Adrenal gland (tissue), 12 donors: Measurements from ENCODE around the gene TMEM79. TPM values are rescaled to one million over a fixed set of nuclear protein-coding genes. Genes with fewer than 3 reads are reported as not detected.

Experiments used
- DNase-seq, 7 donors: peaks; one replicate each; pipeline ENCODE4 v3.0.0-alpha.2; 2019 to 2020
- H3K27ac ChIP-seq, 5 donors: fragments of 200-600 bp; sonication (generic) in 4 of 5; 1 replicate in 3 of 5; 2 replicates in 2 of 5; pipeline versions ENCODE4 v1.5.1 to v1.8.0; 2016 to 2020; ENCODE audit warnings: mild to moderate bottlenecking in 1 of 5
- H3K27me3 ChIP-seq: fragments of 200-600 bp; 2 replicates; pipeline ENCODE4 v1.8.0; 2021
- H3K36me3 ChIP-seq, 2 donors: fragments of 200-600 bp; replicated peaks in 1 of 2; 1 replicate in 1 of 2; 2 replicates in 1 of 2; pipeline versions ENCODE4 v1.5.1 to v1.8.0; 2018 to 2022
- H3K4me1 ChIP-seq, 2 donors: fragments of 200-600 bp; replicated peaks in 1 of 2; 1 replicate in 1 of 2; 2 replicates in 1 of 2; pipeline versions ENCODE4 v1.5.1 to v1.8.0; 2018 to 2021
- H3K4me3 ChIP-seq, 4 donors: fragments of 200-600 bp; sonication (generic) in 3 of 4; one replicate each; pipeline ENCODE4 v1.5.1; 2016 to 2018
- H3K9me3 ChIP-seq, 3 donors: fragments of 200-600 bp; sonication (generic) in 1 of 3; replicated peaks in 1 of 3; 1 replicate in 2 of 3; 2 replicates in 1 of 3; pipeline versions ENCODE4 v1.5.1 to v1.8.0; 2016 to 2021
- CTCF ChIP-seq, 6 experiments: fragments of 450-650 bp in 4 of 6; fragments of 200-600 bp in 2 of 6; sonication (generic) in 1 of 6; IDR thresholded peaks; 1 replicate in 5 of 6; 2 replicates in 1 of 6; pipeline versions ENCODE4 v1.5.1 to v1.8.0; 2016 to 2021; ENCODE audit warnings: antibody characterized with exemption in 6 of 6, mild to moderate bottlenecking in 2 of 6, moderate library complexity in 1 of 6
- POLR2A ChIP-seq, 2 donors: fragments of 450-650 bp; IDR thresholded peaks; one replicate each; pipeline ENCODE4 v1.6.1; 2017; ENCODE audit warnings: antibody characterized with exemption in 2 of 2, mild to moderate bottlenecking in 2 of 2, moderate library complexity in 1 of 2
- WGBS, 4 donors: extraction: QIAGEN DNeasy Blood & Tissue Kit in 2 of 4; methylation state at CpG; one replicate each; pipeline versions ENCODE4 v1.1.5 to v1.1.7; 2013 to 2017; 5-methylcytosine and 5-hydroxymethylcytosine counted together
- intact Hi-C, 2 donors: fragments of 100-400 bp; cut with DNase I; formaldehyde crosslinking; loops; one replicate each; pipeline versions ENCODE4 v1.14.1 to v1.15.0; 2022 to 2023
- polyA plus RNA-seq, 3 donors: library from polyadenylated mRNA; stranded (reverse); fragments of 200-250 nt in 2 of 3; fragments of 350-450 nt in 1 of 3; fragmentation: Illumina TruSeq in 1 of 3; extraction: RNeasy Lipid Tissue Mini Kit (QIAGEN cat#74804) in 1 of 3; gene quantifications; one replicate each; pipeline ENCODE4 v1.2.3, GENCODE V29; 2013 to 2014
- total RNA-seq, 9 donors: library from RNA; depleted of rRNA in 4 of 9; stranded (reverse); fragments of >200 nt in 4 of 9; fragments of 120-200 nt in 1 of 9; fragmentation: NEBNext Ultra II Directional in 1 of 9; extraction: Animal tissue kit (Norgen Biotek cat#: 25700) in 1 of 9; gene quantifications; one replicate each; pipeline versions ENCODE4 v1.1.0 to v1.2.4, GENCODE V29; 2013 to 2023
- donor health status: healthy with polysubstance abuse.
- donor health status: Bipolar disorder and iron deficiency.
- donor health status: DM: yes; HTN: yes; CAD: no.
- donor health status: DM: no; HTN: no; CAD: no.
- donor health status: DM: no; HTN: no; CAD: no.
- donor health status: DM: yes; HTN: yes; CAD: no.

The TMEM79 gene
- total and polyA plus RNA-seq, 12 donors = 1.0 to 6.3 (median 3.1) TPM

GRCh38 chr1:156338180-156338976, 54.3 kb downstream of the TMEM79 start, which contains the start of the genes CCT3 and TSACC:
Gene CCT3, minus strand, starts transcription at chr1:156338292. Its CDS starts 108 bp downstream, at chr1:156338184.
Gene TSACC, plus strand, starts transcription at chr1:156338526. Its CDS starts 1,232 bp downstream, at chr1:156339758.
- Histone ChIP-seq H3K4me1 (peaks cover 15 to 22% of the 10 kb centered on the region in 2 donors), H3K27me3 (no peaks in the 10 kb centered on the region), H3K4me3 (peak within 1 kb of the TSS; percentile 62 to 95 (median 86)), H3K27ac (peak within 1 kb of the TSS; percentile 43 to 93 (median 79)), H3K9me3 (no peaks in the 10 kb centered on the region), H3K36me3 (peaks cover 0 to 24% of the 10 kb centered on the region in 2 donors)
- 0 to 1% (median 1%) methylated on average over 16 to 47 of the region's 47 CpGs for WGBS, 4 donors
- peak; percentile 99 to 100 (median 99) for DNase-seq
- peak; percentile 54 to 86 for TF ChIP-seq POLR2A (IDR thresholded peaks at IDR 0.05)
- no peak for TF ChIP-seq CTCF (IDR thresholded peaks at IDR 0.05)
- intact Hi-C loops = no loop called here

Other genes with a start within 250 kb of the TMEM79 start
- 10 to 100 TPM in 8 of 9 donors, 1 to 10 TPM in 1; 9.5 to 34.6 (median 22.6) TPM for gene UBQLN4, start 230.5 kb upstream of the TMEM79 start, total RNA-seq
- gene UBQLN4, start 230.5 kb upstream of the TMEM79 start, polyA plus RNA-seq = 10 to 100 TPM; 15.0 to 30.0 (median 27.5) TPM
- 100 to 1,000 TPM in 3 of 9 donors, 10 to 100 TPM in 6; 53.6 to 140 (median 85.1) TPM for gene LAMTOR2, start 229.5 kb upstream of the TMEM79 start, total RNA-seq
- 100 to 1,000 TPM in 2 of 3 donors, 10 to 100 TPM in 1; 76.0 to 216 (median 143) TPM for gene LAMTOR2, start 229.5 kb upstream of the TMEM79 start, polyA plus RNA-seq
- under 1 TPM in 1 of 9 donors, not detected in 8; 0.38 TPM for gene RAB25, start 223.2 kb upstream of the TMEM79 start, total RNA-seq
- under 1 TPM in 2 of 3 donors, not detected in 1; 0.17 to 0.48 TPM for gene RAB25, start 223.2 kb upstream of the TMEM79 start, polyA plus RNA-seq
- 1 to 10 TPM in 4 of 9 donors, under 1 TPM in 5; 0.09 to 2.4 (median 0.55) TPM for gene MEX3A, start 201.9 kb upstream of the TMEM79 start, total RNA-seq
- gene MEX3A, start 201.9 kb upstream of the TMEM79 start, polyA plus RNA-seq = under 1 TPM; 0.17 to 0.27 (median 0.24) TPM
- gene LMNA, start 169.6 kb upstream of the TMEM79 start, total RNA-seq = 100 to 1,000 TPM; 116 to 591 (median 391) TPM
- 100 to 1,000 TPM; 140 to 458 (median 374) TPM for gene LMNA, start 169.6 kb upstream of the TMEM79 start, polyA plus RNA-seq
- 1 to 10 TPM in 7 of 9 donors, under 1 TPM in 2; 0.30 to 4.8 (median 1.8) TPM for gene SEMA4A, start 130.7 kb upstream of the TMEM79 start, total RNA-seq
- gene SEMA4A, start 130.7 kb upstream of the TMEM79 start, polyA plus RNA-seq = 1 to 10 TPM in 2 of 3 donors, under 1 TPM in 1; 0.93 to 3.1 (median 2.4) TPM
- 10 to 100 TPM; 11.4 to 33.7 (median 16.9) TPM for gene SLC25A44, start 90.2 kb upstream of the TMEM79 start, total RNA-seq
- gene SLC25A44, start 90.2 kb upstream of the TMEM79 start, polyA plus RNA-seq = 10 to 100 TPM in 1 of 3 donors, 1 to 10 TPM in 2; 7.0 to 31.7 (median 8.6) TPM
- gene PMF1, start 71.3 kb upstream of the TMEM79 start, total RNA-seq = 10 to 100 TPM; 47.6 to 90.2 (median 63.7) TPM
- gene PMF1, start 71.3 kb upstream of the TMEM79 start, polyA plus RNA-seq = 100 to 1,000 TPM in 1 of 3 donors, 10 to 100 TPM in 2; 45.6 to 103 (median 78.2) TPM
- gene BGLAP, start 42.1 kb upstream of the TMEM79 start, total RNA-seq = 1 to 10 TPM in 3 of 9 donors, under 1 TPM in 4, not detected in 2; 0.39 to 2.1 (median 0.50) TPM
- gene BGLAP, start 42.1 kb upstream of the TMEM79 start, polyA plus RNA-seq = 1 to 10 TPM in 2 of 3 donors, not detected in 1; 3.0 to 8.2 TPM
- gene PAQR6, start 36.3 kb upstream of the TMEM79 start, total RNA-seq = 1 to 10 TPM in 5 of 9 donors, under 1 TPM in 2, not detected in 2; 0.91 to 3.0 (median 1.2) TPM
- gene PAQR6, start 36.3 kb upstream of the TMEM79 start, polyA plus RNA-seq = 10 to 100 TPM in 1 of 3 donors, 1 to 10 TPM in 1, under 1 TPM in 1; 0.53 to 13.8 (median 5.4) TPM
- 100 to 1,000 TPM in 3 of 9 donors, 10 to 100 TPM in 6; 66.3 to 110 (median 88.5) TPM for gene SMG5, start 1.5 kb upstream of the TMEM79 start, total RNA-seq
- gene SMG5, start 1.5 kb upstream of the TMEM79 start, polyA plus RNA-seq = 10 to 100 TPM; 25.5 to 60.7 (median 45.3) TPM
- gene GLMP, start 11.4 kb downstream of the TMEM79 start, total RNA-seq = 100 to 1,000 TPM in 8 of 9 donors, 10 to 100 TPM in 1; 64.2 to 209 (median 146) TPM
- 100 to 1,000 TPM in 1 of 3 donors, 10 to 100 TPM in 2; 49.8 to 134 (median 97.8) TPM for gene GLMP, start 11.4 kb downstream of the TMEM79 start, polyA plus RNA-seq
- under 1 TPM in 2 of 9 donors, not detected in 7; 0.39 to 0.44 TPM for gene VHLL, start 15.0 kb downstream of the TMEM79 start, total RNA-seq
- under 1 TPM in 1 of 3 donors, not detected in 2; 0.72 TPM for gene VHLL, start 15.0 kb downstream of the TMEM79 start, polyA plus RNA-seq
- gene CCT3, start 54.0 kb downstream of the TMEM79 start, total RNA-seq = 100 to 1,000 TPM; 165 to 505 (median 266) TPM
- 100 to 1,000 TPM; 108 to 357 (median 189) TPM for gene CCT3, start 54.0 kb downstream of the TMEM79 start, polyA plus RNA-seq
- gene TSACC, start 54.2 kb downstream of the TMEM79 start, total RNA-seq = 1 to 10 TPM in 2 of 9 donors, under 1 TPM in 5, not detected in 2; 0.70 to 4.2 (median 0.85) TPM
- gene TSACC, start 54.2 kb downstream of the TMEM79 start, polyA plus RNA-seq = 1 to 10 TPM in 2 of 3 donors, not detected in 1; 3.1 to 3.4 TPM
- gene RHBG, start 84.9 kb downstream of the TMEM79 start, total RNA-seq = 1 to 10 TPM in 2 of 9 donors, under 1 TPM in 5, not detected in 2; 0.39 to 3.0 (median 0.98) TPM
- gene RHBG, start 84.9 kb downstream of the TMEM79 start, polyA plus RNA-seq = 1 to 10 TPM in 2 of 3 donors, under 1 TPM in 1; 0.16 to 1.9 (median 1.6) TPM
- gene MEF2D, start 216.4 kb downstream of the TMEM79 start, total RNA-seq = 10 to 100 TPM in 8 of 9 donors, 1 to 10 TPM in 1; 7.8 to 89.9 (median 71.2) TPM
- gene MEF2D, start 216.4 kb downstream of the TMEM79 start, polyA plus RNA-seq = 10 to 100 TPM; 29.1 to 37.4 (median 35.3) TPM